Psoas muscle (tissue), 8 donors: ENCODE measurements around the gene ELOVL5. TPM values are rescaled to one million over a fixed set of nuclear protein-coding genes. Genes with fewer than 3 reads are reported as not detected.

Source experiments
- ATAC-seq, 4 donors: fragments of 200-7000 bp; cut with Tn5 transposase; one replicate each; pipeline ENCODE4 v1.9.1; 2020; ENCODE audit warnings: moderate library complexity in 3 of 4, mild to moderate bottlenecking in 2 of 4
- DNase-seq, 2 donors: peaks; one replicate each; pipeline ENCODE4 v3.0.0-alpha.2; 2020
- H3K27ac ChIP-seq: fragments of 200-600 bp; one replicate; pipeline ENCODE4 v1.8.0; 2022
- H3K27me3 ChIP-seq, 3 donors: fragments of 200-600 bp in 1 of 3; one replicate each; pipeline versions ENCODE4 v1.6.1 to v1.8.0; 2013 to 2022; ENCODE audit warnings: low read length in 2 of 3, mild to moderate bottlenecking in 2 of 3, moderate library complexity in 1 of 3; ENCODE audit not compliant: insufficient read depth in 3 of 3
- H3K36me3 ChIP-seq, 2 donors: fragments of 200-600 bp in 1 of 2; one replicate each; pipeline versions ENCODE4 v1.6.1 to v1.8.0; 2013 to 2022; ENCODE audit warnings: low read depth in 1 of 2, mild to moderate bottlenecking in 1 of 2, moderate library complexity in 1 of 2; ENCODE audit not compliant: insufficient read depth in 1 of 2
- H3K4me1 ChIP-seq: fragments of 200-600 bp; one replicate; pipeline ENCODE4 v1.8.0; 2022
- H3K4me3 ChIP-seq: fragments of 200-600 bp; one replicate; pipeline ENCODE4 v1.8.0; 2022; ENCODE audit warnings: mild to moderate bottlenecking
- H3K9me3 ChIP-seq: fragments of 200-600 bp; one replicate; pipeline ENCODE4 v1.8.0; 2022
- CTCF ChIP-seq: fragments of 200-600 bp; IDR thresholded peaks from one replicate; pipeline ENCODE4 v1.8.0; 2022; ENCODE audit warnings: antibody characterized with exemption
- WGBS, 3 donors: extraction: QIAGEN DNeasy Blood & Tissue Kit; methylation state at CpG; one replicate each; pipeline versions ENCODE4 v1.1.6 to v1.1.7; 2013; 5-methylcytosine and 5-hydroxymethylcytosine counted together
- intact Hi-C, 2 donors: fragments of 100-400 bp; cut with DNase I; formaldehyde crosslinking; loops; one replicate each; pipeline versions ENCODE4 v1.11.0 to v1.14.2; 2022
- polyA plus RNA-seq, 3 donors: library from polyadenylated mRNA; stranded (reverse); fragments of 200-250 nt; gene quantifications; one replicate each; pipeline ENCODE4 v1.2.3, GENCODE V29; 2013
- total RNA-seq, 4 donors: library from RNA; stranded (reverse); fragmentation: NEBNext Ultra II Directional in 2 of 4; extraction: Animal tissue kit (Norgen Biotek cat#: 25700) in 2 of 4; gene quantifications; one replicate each; pipeline versions ENCODE4 v1.2.1 to v1.2.4, GENCODE V29; 2021 to 2023
- donor health status: healthy with polysubstance abuse.
- donor health status: DM: no; HTN: no; CAD: no; lungs with moderate emphysema.
- donor health status: Bipolar disorder and iron deficiency.
- donor health status: healthy.
- donor health status: DM: yes; HTN: yes; CAD: no.
- donor health status: DM: no; HTN: no; CAD: no.
- donor health status: DM: no; HTN: no; CAD: no.
- donor health status: DM: yes; HTN: yes; CAD: no.

ELOVL5 gene
- total and polyA plus RNA-seq, 7 donors: 4.8 to 14.4 (median 7.5) TPM

DNA sequence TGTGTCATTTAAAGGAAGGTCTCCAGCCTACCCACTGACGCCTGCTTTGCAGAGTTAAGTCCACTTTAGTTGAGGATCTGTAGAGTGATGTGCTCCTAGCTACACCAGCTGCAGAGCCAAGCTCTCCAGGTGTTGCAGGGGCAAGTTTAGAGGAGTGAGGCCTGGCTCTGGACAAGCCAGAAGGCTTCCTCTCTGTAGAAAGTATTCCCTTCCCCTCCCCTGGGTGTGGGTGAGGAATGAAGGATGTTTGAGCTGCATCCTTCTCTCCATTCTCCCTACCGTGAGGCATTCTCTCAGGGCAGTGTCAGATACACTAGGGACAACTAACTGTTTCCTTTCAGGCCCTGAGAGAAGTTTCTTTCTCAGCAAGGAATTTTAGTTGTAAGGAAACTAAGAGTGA, 66.5 kb downstream of the ELOVL5 start:
- ATAC-seq: no peak
- no peak for TF ChIP-seq CTCF
- Histone ChIP-seq H3K36me3 (no peaks in the 10 kb centered on the region), H3K27ac (no peak overlapping the region), H3K4me1 (peaks cover 5% of the 10 kb centered on the region), H3K4me3 (no peak overlapping the region), H3K27me3 (no peaks in the 10 kb centered on the region), H3K9me3 (no peaks in the 10 kb centered on the region)
- no peak for DNase-seq
- intact Hi-C loops: no loop called here
- 62 to 75% (median 73%) methylated on average over 2 of the region's 2 CpGs for WGBS, 3 donors

GRCh38 chr6:53281518-53282215, 67.1 kb downstream of the ELOVL5 start:
- TF ChIP-seq CTCF: no peak
- 56 to 70% (median 60%) methylated on average over 3 of the region's 3 CpGs for WGBS, 3 donors
- Histone ChIP-seq H3K27me3 (no peaks in the 10 kb centered on the region), H3K27ac (no peak overlapping the region), H3K4me1 (peaks cover 5% of the 10 kb centered on the region), H3K4me3 (no peak overlapping the region), H3K9me3 (no peaks in the 10 kb centered on the region), H3K36me3 (no peaks in the 10 kb centered on the region)
- no peak for DNase-seq
- no peak for ATAC-seq
- intact Hi-C loops: no loop called here

GRCh38 chr6:53280207-53280606, 68.5 kb downstream of the ELOVL5 start:
- DNase-seq: no peak
- H3K4me1 ChIP-seq: peaks cover 5% of the 10 kb centered on the region

DNA sequence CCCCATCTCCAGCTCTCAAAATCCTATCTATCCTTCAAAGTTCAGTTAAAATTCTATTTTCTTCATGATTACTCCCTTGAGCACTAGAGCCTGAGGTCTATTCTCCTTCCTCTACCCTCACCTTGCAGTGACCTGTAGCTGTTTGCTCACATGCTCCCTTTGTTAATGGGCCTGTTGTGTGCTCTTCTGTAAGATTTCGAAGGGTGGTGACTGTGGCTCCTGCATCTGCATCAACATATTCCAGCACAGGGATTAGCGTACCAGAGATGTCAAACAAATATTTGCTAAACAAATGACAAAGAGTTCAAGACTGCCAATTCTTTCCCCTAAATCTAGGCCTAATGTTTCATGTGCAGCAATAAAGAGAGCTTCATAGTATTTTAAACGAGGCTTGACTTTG, 69.5 kb downstream of the ELOVL5 start:
- intact Hi-C loops: no loop called here
- ATAC-seq: no peak
- WGBS, 3 donors: 95 to 97% (median 95%) methylated on average over 3 of the region's 3 CpGs
- Histone ChIP-seq H3K36me3 (peaks cover 0 to 5% of the 10 kb centered on the region in 2 donors), H3K4me1 (peaks cover 5% of the 10 kb centered on the region), H3K4me3 (no peak overlapping the region), H3K9me3 (no peaks in the 10 kb centered on the region), H3K27me3 (no peaks in the 10 kb centered on the region), H3K27ac (no peak overlapping the region)
- DNase-seq: no peak
- no peak for TF ChIP-seq CTCF

More at GRCh38 chr6:53280207-53280606, 68.5 kb downstream of the ELOVL5 start:
- TF ChIP-seq CTCF: no peak
- H3K27ac ChIP-seq: no peak overlapping the region
- intact Hi-C loops: no loop called here
- no peaks in the 10 kb centered on the region for H3K36me3 ChIP-seq
- no peaks in the 10 kb centered on the region for H3K9me3 ChIP-seq
- ATAC-seq: no peak
- no peaks in the 10 kb centered on the region for H3K27me3 ChIP-seq
- no peak overlapping the region for H3K4me3 ChIP-seq
- 85 to 91% (median 87%) methylated on average over 2 of the region's 2 CpGs for WGBS, 3 donors

DNA sequence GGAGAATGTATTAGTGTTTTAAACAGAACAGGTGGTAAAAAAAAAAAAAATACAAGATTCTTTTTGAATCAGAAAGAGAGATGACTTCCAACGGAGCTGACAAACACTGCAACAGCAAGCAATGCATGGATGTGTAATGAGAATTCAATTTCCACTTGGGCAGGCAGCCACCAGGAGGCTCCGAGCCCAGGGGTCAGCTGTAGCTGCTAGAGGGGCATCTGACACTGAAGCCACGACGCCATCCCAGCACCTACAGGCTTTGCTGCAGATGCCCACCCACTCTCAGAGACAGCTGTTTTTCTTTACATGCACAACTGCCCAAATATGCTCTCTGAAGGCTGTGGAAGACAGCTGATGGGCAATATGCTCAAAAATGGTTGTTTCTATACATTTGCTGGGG, 75.4 kb downstream of the ELOVL5 start:
- Histone ChIP-seq H3K27ac (no peak overlapping the region), H3K4me3 (no peak overlapping the region), H3K36me3 (peaks cover 0 to 30% of the 10 kb centered on the region in 2 donors), H3K27me3 (no peaks in the 10 kb centered on the region), H3K4me1 (no peaks in the 10 kb centered on the region), H3K9me3 (no peaks in the 10 kb centered on the region)
- no peak for TF ChIP-seq CTCF
- no peak for DNase-seq
- WGBS, 3 donors: 27 to 35% (median 32%) methylated on average over 4 of the region's 4 CpGs
- intact Hi-C loops: no loop called here
- no peak for ATAC-seq
